Astrocyte of the cerebellum (primary cell): ENCODE measurements around the gene GTF2IRD1.

Experiments
- DNase-seq: peaks from one replicate; pipeline ENCODE4 v3.0.0-alpha.2; 2011; ENCODE audit warnings: low read depth
- H3K4me3 ChIP-seq: 2 replicates; pipeline ENCODE4 v1.5.1; 2011; ENCODE audit warnings: mild to moderate bottlenecking, low read depth, low read length, moderate library complexity
- CTCF ChIP-seq: IDR thresholded peaks from 2 replicates; pipeline ENCODE4 v1.5.1; 2012; ENCODE audit warnings: low read length, low read depth, moderate library complexity, mild to moderate bottlenecking; ENCODE audit errors: missing control alignments
- in situ Hi-C: cut with HindIII; loops from 2 replicates; pipeline ENCODE4 v1.10.0; 2017; ENCODE audit warnings: low sequenced_read_pairs

GTF2IRD1 gene

DNA sequence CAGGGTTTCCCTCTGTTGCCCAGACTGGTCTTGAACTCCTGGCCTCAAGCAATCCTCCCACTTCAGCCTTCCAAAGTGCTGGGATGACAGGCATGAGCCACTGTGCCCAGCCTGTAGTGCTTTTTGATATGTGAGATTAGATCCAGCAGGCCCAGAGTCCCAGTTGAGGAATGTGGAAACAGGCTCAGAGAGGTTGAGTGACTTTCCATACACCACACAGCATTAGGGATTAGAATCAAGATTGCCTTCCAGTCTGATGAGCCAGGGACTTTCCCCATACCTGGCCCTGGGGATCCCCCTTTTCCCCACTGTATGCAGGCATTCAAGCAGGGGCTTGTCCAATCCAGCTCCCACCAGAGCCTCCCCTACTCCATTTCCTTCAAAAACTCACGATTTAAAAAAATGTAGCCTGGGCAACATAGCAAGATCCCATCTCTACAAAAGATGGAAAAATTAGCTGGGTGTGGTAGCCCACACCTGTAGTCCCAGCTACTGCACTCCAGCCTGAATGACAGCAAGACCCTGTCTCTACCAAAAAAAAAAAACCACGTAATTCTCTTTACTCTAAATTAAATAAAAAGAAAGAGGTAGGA lies 128.8 kb downstream of the GTF2IRD1 start:
- no peak for TF ChIP-seq CTCF
- in situ Hi-C loops: loop anchor here (5.0 kb wide), 1 partner anchor 165 kb away; no protein-coding TSS in a partner anchor
- H3K4me3 ChIP-seq: no peak overlapping the region
- no peak for DNase-seq

DNA sequence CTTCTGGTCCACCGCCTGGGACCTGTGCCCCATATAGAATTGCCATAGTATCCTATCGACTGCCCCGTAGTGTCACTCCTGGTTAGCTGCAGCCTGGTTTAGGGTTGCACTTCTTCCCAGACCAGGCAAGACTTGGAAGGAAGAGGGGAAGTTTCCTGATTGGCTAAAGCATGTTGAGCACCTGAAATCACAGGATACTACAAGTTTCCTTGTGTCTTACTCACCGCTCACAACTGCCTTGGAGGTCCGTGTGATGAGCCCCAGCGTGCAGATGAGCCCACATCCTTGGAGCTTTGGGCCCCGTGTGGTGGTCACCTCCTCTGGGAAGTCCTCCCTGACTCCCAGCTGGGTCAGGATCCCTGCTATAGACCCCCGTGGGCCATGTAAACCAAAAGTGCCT lies 129.9 kb downstream of the GTF2IRD1 start:
- in situ Hi-C loops: loop anchor here (5.0 kb wide), 1 partner anchor 166 kb away; no protein-coding TSS in a partner anchor
- no peak for TF ChIP-seq CTCF
- no peak for DNase-seq

DNA sequence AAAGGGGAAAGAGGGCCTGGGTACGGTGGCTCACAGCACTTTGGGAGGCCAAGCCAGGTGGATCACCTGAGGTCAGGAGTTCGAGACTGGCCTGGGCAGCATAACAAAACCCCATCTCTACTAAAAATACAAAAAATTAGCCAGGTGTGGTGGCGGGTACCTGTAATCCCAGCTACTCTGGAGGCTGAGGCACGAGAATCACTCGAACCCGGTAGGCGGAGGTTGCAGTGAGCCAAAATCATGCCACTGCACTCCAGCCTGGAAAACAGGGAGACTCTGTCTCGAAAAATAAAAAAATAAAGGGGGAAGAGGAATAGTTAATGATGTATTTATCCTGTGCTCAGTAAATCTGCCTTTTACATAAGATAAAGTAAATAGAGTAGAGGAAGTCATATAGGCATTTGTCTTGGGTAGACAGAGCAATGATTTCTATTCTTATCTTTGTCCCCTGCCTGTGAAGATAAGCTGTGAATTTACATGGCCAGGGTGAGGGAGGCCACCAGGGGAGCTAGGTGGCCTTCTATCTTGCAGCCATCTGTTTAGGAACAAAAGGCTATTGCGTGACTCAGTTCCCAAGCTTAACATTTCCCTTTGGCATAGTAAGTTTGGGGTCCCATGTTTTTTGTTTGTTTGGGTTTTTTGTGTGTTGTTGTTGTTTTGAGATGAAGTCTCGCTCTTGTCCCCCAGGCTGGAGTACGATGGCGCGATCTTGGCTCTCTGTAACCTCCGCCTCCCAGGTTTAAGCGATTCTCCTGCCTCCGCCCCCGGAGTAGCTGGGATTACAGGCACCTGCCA lies 130.7 kb downstream of the GTF2IRD1 start:
- no peak for TF ChIP-seq CTCF
- in situ Hi-C loops: loop anchor here (5.0 kb wide), 1 partner anchor 167 kb away; no protein-coding TSS in a partner anchor
- DNase-seq: no peak
- H3K4me3 ChIP-seq: no peak overlapping the region

More for the DNA sequence above, 129.9 kb downstream of the GTF2IRD1 start:
- no peak overlapping the region for H3K4me3 ChIP-seq

GRCh38 chr7:74585844-74586243 lies 132.1 kb downstream of the GTF2IRD1 start:
- no peak for TF ChIP-seq CTCF
- in situ Hi-C loops: no loop called here
- DNase-seq: no peak
- H3K4me3 ChIP-seq: no peak overlapping the region

DNA sequence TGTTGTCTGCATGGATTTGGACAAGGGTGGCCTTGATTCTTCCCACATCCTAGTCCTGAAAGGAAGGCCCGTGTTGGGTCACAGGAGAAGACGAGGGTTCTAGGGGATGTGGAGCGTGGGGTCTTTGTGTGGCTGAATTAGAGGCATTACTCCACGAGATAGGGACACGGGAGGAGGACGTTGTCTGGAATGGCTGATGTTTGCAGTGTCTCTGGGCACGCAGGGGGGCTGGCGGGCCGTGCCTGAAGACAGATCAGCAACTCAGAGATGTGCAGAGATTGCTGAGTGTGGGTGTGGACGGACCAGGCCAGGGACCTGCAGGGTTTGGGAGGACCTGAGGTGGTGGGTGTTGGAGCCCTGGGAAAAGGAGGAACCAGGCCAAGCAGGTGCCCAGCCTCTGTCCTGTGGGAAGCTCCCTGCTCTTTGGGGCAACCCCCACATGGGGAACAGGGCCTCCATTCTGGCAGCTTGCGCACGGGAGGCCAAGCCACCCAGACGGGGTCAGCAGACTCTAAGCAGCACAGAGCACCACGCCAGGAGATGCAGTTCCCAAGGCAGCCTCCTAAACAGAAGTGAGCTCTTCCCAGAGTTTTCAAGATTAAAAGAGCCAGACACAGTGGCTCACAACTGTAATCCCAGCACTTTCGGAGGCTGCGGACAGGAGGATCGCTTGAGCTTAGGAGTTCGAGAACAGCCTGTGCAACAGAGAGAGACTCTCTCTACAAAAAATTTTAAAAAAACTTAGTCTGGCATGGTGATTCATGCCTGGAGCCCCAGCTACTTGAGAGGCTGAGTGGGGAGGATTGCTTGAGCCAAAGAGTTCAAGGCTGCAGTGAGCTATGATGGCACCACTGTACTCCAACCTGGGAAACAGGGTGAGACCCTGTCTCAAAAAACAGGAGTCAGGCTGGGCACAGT lies 132.8 kb downstream of the GTF2IRD1 start:
- no peak for DNase-seq
- H3K4me3 ChIP-seq: no peak overlapping the region
- in situ Hi-C loops: no loop called here
- TF ChIP-seq CTCF: no peak
